RWPE2 (cell line): Measurements from ENCODE around the gene RAD9A.

Experiments used
- ATAC-seq: fragments of 200-7000 bp; cut with Tn5 transposase; 3 replicates; pipeline ENCODE4 v1.9.1; 2021; ENCODE audit warnings: low read depth
- DNase-seq: peaks from one replicate; pipeline ENCODE4 v3.0.0-alpha.2; 2020; ENCODE audit warnings: low spot score
- H3K27ac ChIP-seq: fragments of 450-650 bp; 2 replicates; pipeline ENCODE4 v1.5.1; 2017; ENCODE audit warnings: mild to moderate bottlenecking; ENCODE audit not compliant: poor library complexity, severe bottlenecking
- H3K27me3 ChIP-seq: fragments of 250-450 bp; sonication (Bioruptor Pico); 2 replicates; pipeline ENCODE4 v1.5.1; 2021; ENCODE audit warnings: mild to moderate bottlenecking, moderate library complexity; ENCODE audit not compliant: insufficient read depth, poor library complexity, severe bottlenecking
- H3K36me3 ChIP-seq: fragments of 250-450 bp; sonication (Bioruptor Pico); 2 replicates; pipeline ENCODE4 v1.5.1; 2020; ENCODE audit warnings: low read depth, mild to moderate bottlenecking, moderate library complexity
- H3K4me1 ChIP-seq: fragments of 250-450 bp; sonication (Bioruptor Pico); 2 replicates; pipeline ENCODE4 v1.5.1; 2021; ENCODE audit warnings: mild to moderate bottlenecking, moderate library complexity; ENCODE audit not compliant: insufficient read depth, poor library complexity, severe bottlenecking
- H3K4me3 ChIP-seq: fragments of 250-450 bp; sonication (Bioruptor Pico); 2 replicates; pipeline ENCODE4 v1.5.1; 2021; ENCODE audit warnings: mild to moderate bottlenecking, moderate library complexity; ENCODE audit not compliant: severe bottlenecking
- H3K9me3 ChIP-seq: fragments of 250-450 bp; sonication (Bioruptor Pico); 2 replicates; pipeline ENCODE4 v1.5.1; 2021; ENCODE audit warnings: mild to moderate bottlenecking, moderate library complexity; ENCODE audit not compliant: severe bottlenecking
- CTCF ChIP-seq: fragments of 450-650 bp; IDR thresholded peaks from one replicate; pipeline ENCODE4 v1.5.1; 2017; ENCODE audit warnings: mild to moderate bottlenecking, moderate library complexity; ENCODE audit not compliant: poor library complexity, severe bottlenecking

RAD9A gene

GRCh38 chr11:67391304-67392182 is at the start of gene RAD9A:
Gene RAD9A (plus strand): TSS chr11:67391986. CDS start chr11:67392045, 59 bp downstream.
- peak within 1 kb of the TSS; percentile 71 for H3K4me3 ChIP-seq
- no peaks in the 10 kb centered on the region for H3K27me3 ChIP-seq
- ATAC-seq (peak; percentile 58), DNase-seq (peak; percentile 94)
- H3K27ac ChIP-seq, result peak within 1 kb of the TSS; percentile 60
- no peak for TF ChIP-seq CTCF
- no peaks in the 10 kb centered on the region for H3K4me1 ChIP-seq
- H3K9me3 ChIP-seq, result no peaks in the 10 kb centered on the region
- peaks cover 14% of the 10 kb centered on the region for H3K36me3 ChIP-seq

GRCh38 chr11:67344264-67344663 is 47.5 kb upstream of the RAD9A start:
- Histone ChIP-seq H3K27me3 (no peaks in the 10 kb centered on the region), H3K27ac (no peak overlapping the region), H3K9me3 (no peaks in the 10 kb centered on the region), H3K4me1 (peaks cover 17% of the 10 kb centered on the region), H3K36me3 (no peaks in the 10 kb centered on the region), H3K4me3 (no peak overlapping the region)
- TF ChIP-seq CTCF, result no peak
- DNase-seq, result no peak
- no peak for ATAC-seq

GRCh38 chr11:67345247-67345919 is 46.4 kb upstream of the RAD9A start:
- Histone ChIP-seq H3K36me3 (no peaks in the 10 kb centered on the region), H3K27ac (peak overlapping the region; percentile 52), H3K9me3 (no peaks in the 10 kb centered on the region), H3K4me1 (peaks cover 17% of the 10 kb centered on the region), H3K27me3 (no peaks in the 10 kb centered on the region), H3K4me3 (no peak overlapping the region)
- TF ChIP-seq CTCF, result no peak
- no peak for DNase-seq
- ATAC-seq, result peak; percentile 9; the same call in 1 of the 3 replicates

- Histone ChIP-seq H3K9me3 (no peaks in the 10 kb centered on the region), H3K4me3 (no peak overlapping the region), H3K36me3 (no peaks in the 10 kb centered on the region), H3K4me1 (peaks cover 17% of the 10 kb centered on the region), H3K27me3 (no peaks in the 10 kb centered on the region), H3K27ac (peak overlapping the region; percentile 52)
- no peak for DNase-seq
- TF ChIP-seq CTCF, result peak; percentile 90
- peak; percentile 93 for ATAC-seq
Observed at GRCh38 chr11:67345920-67346819, 45.6 kb upstream of the RAD9A start.
